GM19351 (cell line): ENCODE data around the gene CHCHD6.

Experiments
- ATAC-seq: cut with Tn5 transposase; IDR thresholded peaks from one replicate; pipeline ENCODE4 v1.9.1; 2021; ENCODE audit warnings: mild to moderate bottlenecking, moderate library complexity; ENCODE audit not compliant: unreplicated experiment

Gene CHCHD6

GRCh38 chr3:126891141-126891540 is 187.1 kb downstream of the CHCHD6 start:
- ATAC-seq: no peak

DNA sequence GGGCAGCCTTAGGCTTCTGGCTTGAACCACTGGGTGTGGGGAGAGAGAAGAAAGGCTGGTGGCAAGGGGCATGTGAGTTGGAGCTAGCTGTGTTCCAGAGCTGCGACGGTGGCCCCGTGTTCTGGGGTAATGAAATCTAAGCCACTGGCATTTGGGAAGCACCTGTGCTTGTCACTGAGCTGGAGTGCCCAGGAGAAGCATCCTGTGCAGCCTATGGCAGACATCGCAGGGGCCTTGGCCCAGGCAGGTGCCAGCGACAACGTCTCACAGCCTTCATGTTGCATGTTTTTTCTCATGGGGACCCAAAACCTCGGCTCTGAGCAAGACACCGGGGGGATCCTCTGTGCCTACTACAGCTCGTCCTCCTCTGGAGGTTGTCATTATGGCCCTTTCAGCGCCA is 187.8 kb downstream of the CHCHD6 start:
- ATAC-seq: no peak

DNA sequence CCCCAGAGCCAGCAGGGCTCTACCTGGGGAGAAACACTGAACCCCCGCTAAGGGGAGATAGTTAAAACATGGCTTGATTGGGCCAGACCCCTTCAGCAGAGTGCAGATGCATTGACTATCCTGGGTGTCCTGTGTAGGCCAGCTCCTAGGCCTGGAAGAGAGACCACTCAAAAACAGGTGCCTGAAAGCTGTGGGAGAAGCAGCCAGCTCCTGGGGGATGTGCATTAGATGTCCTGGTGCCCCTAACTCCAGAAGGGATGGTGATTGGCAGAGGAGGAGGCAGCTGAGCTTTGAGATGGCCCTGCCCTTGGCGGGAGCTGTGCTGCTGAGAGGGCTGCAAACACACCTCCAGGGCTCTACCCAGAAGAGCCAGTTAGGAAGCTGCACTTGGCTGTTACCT is 189.6 kb downstream of the CHCHD6 start:
- no peak for ATAC-seq

- ATAC-seq: no peak
Measured at GRCh38 chr3:126894475-126894874, 190.4 kb downstream of the CHCHD6 start.

DNA sequence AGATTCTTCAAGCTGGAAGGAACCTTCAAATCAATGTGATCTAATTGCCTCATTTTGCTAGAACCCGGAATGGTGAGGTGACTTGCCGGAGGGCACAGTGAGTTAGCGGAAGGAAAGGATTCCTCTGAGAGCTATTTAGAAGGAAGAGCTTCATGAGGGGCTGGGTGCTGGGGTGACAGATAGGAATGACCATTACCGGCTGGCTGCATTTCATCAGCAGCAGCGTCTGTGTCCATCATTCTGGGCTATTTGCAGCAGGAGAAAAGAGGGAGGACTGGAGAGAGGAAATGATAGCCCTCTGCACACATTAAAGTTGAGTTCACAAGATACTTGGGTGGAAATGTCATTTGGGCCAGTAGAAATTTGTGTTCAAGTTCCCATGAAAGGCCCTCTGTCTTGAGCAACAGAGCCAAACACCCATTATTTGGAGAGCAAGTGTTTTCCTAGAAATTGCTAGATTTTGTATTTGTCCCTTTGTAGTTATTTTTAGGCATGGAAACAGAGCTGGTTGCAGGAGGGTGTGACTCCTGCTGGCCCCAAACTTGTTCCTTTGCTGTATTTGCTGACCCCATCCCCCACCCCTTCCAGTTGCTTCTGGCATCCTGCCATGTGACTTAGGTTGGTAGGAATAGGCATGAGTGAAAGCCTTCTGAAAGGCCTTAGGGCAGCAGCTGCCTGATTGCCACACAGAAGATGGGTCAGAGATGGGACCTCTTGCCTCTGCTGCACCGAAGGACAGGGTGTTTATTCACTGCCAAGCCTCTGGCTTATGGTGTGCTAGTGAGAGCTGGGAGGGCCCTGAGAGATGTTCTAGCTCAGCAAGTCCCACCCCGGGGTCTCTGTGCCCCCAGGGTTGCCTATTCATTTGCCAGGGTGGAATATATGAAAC is 191.4 kb downstream of the CHCHD6 start:
- no peak for ATAC-seq

- ATAC-seq: no peak
Measured at GRCh38 chr3:126896067-126896441, 192.0 kb downstream of the CHCHD6 start.

GRCh38 chr3:126896968-126897367 is 192.9 kb downstream of the CHCHD6 start:
- ATAC-seq: no peak

DNA sequence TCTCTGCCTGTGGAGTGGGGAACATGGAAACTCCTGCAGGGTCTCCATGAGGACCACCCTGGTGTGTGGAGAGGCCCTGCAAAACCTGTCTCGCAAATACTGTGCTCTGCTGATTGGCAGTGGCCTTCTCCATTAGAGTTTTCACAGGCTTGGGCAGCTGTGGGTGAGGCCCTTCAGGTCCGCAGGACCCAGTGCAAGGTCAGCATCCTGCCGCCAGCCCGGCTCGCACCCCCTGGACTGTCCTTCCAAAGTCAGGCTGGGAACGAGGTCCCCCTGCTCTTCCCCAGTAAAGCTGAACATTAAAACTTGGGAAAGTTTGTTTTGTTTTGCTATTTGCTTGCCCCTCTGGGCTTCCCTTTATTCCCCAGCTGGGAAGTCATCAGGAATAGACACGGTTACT is 193.9 kb downstream of the CHCHD6 start:
- no peak for ATAC-seq

GRCh38 chr3:126900859-126901540 is 197.0 kb downstream of the CHCHD6 start:
- ATAC-seq: no peak

GRCh38 chr3:126901631-126902030 is 197.6 kb downstream of the CHCHD6 start:
- no peak for ATAC-seq

GRCh38 chr3:126903521-126903920 is 199.5 kb downstream of the CHCHD6 start:
- no peak for ATAC-seq

- no peak for ATAC-seq
Measured at GRCh38 chr3:126907557-126907956, 203.5 kb downstream of the CHCHD6 start.

GRCh38 chr3:126908752-126909275 is 204.8 kb downstream of the CHCHD6 start:
- ATAC-seq: no peak

DNA sequence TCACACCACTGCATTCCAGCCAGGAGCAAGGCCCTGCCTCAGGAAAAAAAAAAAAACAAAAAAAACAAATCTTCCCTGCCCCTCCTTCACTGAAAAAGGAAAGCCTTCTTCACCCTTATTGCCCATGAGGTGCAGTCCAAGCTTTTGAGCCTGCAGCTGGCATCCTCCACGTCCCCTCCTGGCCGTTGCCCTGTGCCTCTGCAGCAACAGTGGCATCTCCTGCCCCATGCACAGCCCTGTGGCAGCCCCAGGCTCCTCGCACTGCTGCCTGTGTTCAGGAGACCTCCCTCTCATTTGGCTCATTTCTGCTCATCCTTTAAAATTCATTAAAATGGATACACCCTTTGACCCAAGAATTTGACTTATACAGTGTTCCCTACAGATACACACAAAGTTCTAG is 206.2 kb downstream of the CHCHD6 start:
- no peak for ATAC-seq

- ATAC-seq: peak; percentile 97
Measured at GRCh38 chr3:126911162-126912026, 207.4 kb downstream of the CHCHD6 start.

DNA sequence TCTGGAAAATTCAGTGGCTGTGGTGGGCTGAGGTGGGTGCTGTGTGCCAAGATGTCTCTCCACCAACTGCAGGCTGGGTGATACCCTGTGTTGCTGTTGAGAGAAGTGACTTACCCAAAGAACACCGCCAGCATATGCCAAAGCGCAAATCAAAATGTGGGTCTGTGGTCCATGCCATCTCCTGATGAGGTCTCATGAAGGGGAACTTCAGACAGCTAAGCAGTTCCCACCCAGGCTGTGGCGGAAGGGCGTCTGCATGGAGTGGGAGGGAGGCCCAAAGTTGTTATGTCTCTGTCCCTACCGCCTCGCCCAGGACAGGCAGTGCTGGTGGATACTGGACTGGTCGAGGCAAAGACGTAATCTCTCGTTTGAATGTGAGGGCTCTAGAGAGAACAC is 208.0 kb downstream of the CHCHD6 start:
- no peak for ATAC-seq

DNA sequence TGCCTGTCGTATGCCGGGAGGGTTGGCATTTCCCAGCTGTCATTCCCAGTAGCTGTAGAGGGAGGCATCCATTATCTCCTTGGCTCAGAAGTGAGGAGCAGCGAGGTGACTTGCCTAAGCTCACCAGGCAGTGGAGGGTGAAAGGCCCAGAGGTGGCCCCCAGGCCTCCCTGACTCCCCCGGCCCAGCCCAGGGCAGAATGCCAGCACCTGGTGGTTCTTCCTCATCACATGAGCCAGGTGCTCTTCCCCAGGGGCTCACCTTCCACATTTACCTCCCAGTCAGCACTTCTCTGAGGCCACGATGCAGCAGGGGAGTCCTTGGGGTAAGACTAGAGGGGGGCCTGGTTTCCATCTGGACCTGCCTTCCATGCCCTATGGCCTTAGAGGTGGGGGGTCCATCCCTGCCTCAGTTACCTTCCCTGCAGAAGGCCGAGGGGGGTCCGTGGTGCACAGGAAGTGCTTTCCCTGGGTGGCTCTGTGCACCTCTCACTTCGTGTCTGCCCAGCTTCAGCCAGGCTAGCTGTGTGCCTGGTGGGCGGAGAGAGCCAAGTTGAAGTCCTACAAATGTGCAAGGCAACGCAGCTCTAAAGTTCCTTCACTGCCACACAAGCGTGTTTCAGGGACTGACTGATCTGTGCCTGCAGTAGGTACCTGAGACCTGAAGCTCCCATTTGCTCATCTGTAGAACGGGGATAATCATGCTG is 208.6 kb downstream of the CHCHD6 start:
- no peak for ATAC-seq

GRCh38 chr3:126913524-126913923 is 209.5 kb downstream of the CHCHD6 start:
- ATAC-seq: no peak

DNA sequence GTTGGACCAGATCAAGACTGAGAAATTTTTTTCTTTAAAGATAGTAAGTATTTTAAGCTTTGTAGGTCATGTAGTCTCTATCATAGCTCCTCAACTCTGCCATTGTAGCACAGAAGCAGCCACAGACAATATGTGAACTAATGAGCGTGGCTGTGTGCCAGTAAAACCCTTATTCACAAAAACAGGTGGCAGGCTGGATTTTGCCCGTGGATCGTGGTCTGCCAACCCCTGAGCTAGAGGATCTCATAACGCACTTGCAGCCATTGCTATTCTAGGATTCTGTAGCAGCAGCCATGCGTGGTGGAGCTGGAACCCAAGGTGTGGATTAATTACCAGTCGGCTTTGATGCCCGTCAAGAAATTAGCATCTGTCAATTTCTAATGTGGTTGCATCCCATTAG is 210.2 kb downstream of the CHCHD6 start:
- ATAC-seq: no peak

DNA sequence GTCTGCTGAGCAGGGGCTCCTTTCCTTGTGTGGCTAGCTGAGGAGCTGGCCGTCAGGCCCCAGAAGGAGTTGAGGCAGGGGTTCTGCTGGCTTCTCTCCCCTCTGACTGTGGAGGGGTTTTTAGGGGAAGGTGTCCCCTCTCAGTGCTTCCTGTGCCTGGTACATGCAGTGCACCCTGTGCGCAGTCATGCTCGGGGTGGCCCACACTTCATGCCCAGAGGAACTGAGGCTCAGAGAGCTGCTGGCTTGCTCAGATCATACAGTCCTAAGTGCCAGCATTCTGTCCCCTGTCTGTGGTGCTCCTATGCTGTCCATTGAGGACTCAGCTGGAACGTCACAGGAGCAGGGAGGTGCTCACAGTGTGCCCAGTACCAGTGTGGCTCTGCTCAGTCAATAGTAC is 211.0 kb downstream of the CHCHD6 start:
- no peak for ATAC-seq

- ATAC-seq: no peak
Measured at GRCh38 chr3:126916546-126916945, 212.5 kb downstream of the CHCHD6 start.
